SIG-M5 (cell line): ENCODE results near the gene RNF17.
A peak's percentile ranks its signal among the peaks of the same experiment; 100 is the strongest.

ENCODE experiments used
- DNase-seq: peaks from one replicate; lab custom pipeline; 2025; lab: John Stamatoyannopoulos, UW

Gene RNF17

GRCh38 chr13:24899601-24900000 lies 135.6 kb downstream of the RNF17 start:
- no peak for DNase-seq

GRCh38 chr13:24900507-24900906 lies 136.5 kb downstream of the RNF17 start:
- DNase-seq, result no peak

GRCh38 chr13:24905242-24905641 lies 141.3 kb downstream of the RNF17 start:
- DNase-seq, result no peak

GRCh38 chr13:24906268-24906667 lies 142.3 kb downstream of the RNF17 start:
- DNase-seq, result no peak

- DNase-seq, result no peak
Observed at GRCh38 chr13:24910502-24911132, 146.6 kb downstream of the RNF17 start.

GRCh38 chr13:24911133-24911908 lies 147.4 kb downstream of the RNF17 start:
- no peak for DNase-seq

GRCh38 chr13:24916464-24916863 lies 152.5 kb downstream of the RNF17 start:
- DNase-seq, result no peak

- DNase-seq, result no peak
Observed at GRCh38 chr13:24921003-24921402, 157.0 kb downstream of the RNF17 start.

GRCh38 chr13:24921881-24922280 lies 157.9 kb downstream of the RNF17 start:
- DNase-seq, result no peak

- no peak for DNase-seq
Observed at GRCh38 chr13:24922387-24922744, 158.4 kb downstream of the RNF17 start.

GRCh38 chr13:24922745-24923591 lies 159.0 kb downstream of the RNF17 start:
- DNase-seq, result peak; percentile 61

GRCh38 chr13:24925318-24926231 lies 161.6 kb downstream of the RNF17 start:
- DNase-seq, result no peak

- DNase-seq, result no peak
Observed at GRCh38 chr13:24927810-24928404, 163.9 kb downstream of the RNF17 start.

- no peak for DNase-seq
Observed at GRCh38 chr13:24929196-24929595, 165.2 kb downstream of the RNF17 start.
